Measurements from ENCODE around the gene TNFSF15.

TNFSF15 gene

DNA sequence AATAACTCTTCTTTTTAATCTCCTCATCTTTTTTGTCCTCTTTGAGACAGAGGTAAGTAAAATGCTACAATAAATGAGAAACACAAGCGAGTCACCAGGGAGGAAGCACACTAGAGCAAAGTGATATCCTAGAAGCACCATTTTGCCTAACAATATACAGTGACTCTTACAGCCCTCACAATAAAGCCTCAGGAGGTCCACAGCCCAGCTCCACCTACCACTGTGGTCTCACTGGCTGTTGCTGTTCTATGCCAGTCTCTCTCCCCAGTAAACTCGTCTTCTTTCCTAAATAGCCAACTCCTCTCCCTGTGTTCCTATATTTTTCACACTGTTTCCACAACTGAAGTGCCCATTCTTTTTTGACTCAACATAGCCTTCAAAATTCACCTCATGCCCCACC is 44.3 kb downstream of the TNFSF15 start:
- TF ChIP-seq, protein P1, sequence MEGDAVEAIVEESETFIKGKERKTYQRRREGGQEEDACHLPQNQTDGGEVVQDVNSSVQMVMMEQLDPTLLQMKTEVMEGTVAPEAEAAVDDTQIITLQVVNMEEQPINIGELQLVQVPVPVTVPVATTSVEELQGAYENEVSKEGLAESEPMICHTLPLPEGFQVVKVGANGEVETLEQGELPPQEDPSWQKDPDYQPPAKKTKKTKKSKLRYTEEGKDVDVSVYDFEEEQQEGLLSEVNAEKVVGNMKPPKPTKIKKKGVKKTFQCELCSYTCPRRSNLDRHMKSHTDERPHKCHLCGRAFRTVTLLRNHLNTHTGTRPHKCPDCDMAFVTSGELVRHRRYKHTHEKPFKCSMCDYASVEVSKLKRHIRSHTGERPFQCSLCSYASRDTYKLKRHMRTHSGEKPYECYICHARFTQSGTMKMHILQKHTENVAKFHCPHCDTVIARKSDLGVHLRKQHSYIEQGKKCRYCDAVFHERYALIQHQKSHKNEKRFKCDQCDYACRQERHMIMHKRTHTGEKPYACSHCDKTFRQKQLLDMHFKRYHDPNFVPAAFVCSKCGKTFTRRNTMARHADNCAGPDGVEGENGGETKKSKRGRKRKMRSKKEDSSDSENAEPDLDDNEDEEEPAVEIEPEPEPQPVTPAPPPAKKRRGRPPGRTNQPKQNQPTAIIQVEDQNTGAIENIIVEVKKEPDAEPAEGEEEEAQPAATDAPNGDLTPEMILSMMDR (IDR thresholded peaks at IDR 0.05; ENCODE audit: low read depth, low read length): no peak
- DNase-seq: no peak
- Histone ChIP-seq H3K27ac (no peak overlapping the region), H3K4me3 (ENCODE audit: low read depth, low read length) (no peak overlapping the region), H3K9me3 (ENCODE audit: severe bottlenecking) (no peaks in the 10 kb centered on the region), H3K36me3 (no peaks in the 10 kb centered on the region), H3K27me3 (ENCODE audit: insufficient read depth, low read depth, severe bottlenecking) (no peaks in the 10 kb centered on the region)

DNA sequence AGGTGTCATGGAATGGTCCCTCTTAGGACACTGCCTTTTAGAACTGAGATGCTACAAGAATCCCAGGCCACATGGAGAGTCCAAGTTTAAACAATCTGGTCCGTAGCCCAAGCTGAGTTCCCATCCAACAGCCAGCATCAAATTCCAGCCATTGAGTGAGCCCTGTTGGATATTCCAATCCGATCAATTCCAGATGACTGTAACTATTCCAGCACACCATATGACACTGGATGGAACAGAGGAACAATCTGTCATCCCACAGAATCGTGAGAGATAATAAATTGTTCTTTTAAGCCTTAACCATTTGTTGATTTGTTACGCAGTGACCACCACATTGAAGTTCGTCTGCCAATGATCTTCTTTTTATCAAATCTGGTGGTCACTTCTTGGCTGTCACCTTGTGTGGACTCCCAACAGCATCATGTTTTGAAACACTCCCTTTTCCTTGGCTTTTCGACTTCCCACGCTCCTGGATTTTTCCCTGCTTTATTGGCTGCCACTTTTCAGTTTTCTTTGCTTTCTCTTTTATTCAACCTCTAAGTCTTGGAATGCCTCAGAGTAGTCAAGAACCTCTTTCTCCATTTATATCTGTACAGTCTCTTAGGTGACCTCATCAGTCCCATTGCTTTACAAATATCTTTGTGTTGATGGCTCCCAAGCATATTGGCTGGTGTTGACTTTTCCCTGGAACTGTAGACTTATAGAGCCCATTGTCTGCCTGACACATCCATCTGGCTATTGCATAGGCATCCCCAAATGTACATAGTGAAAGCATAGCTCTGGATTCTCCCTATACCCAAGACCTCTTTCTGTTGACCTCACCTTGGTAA is 46.1 kb downstream of the TNFSF15 start:
- DNase-seq: no peak
- TF ChIP-seq, protein P1 (IDR thresholded peaks at IDR 0.05; ENCODE audit: low read depth, low read length): no peak
- Histone ChIP-seq H3K4me3 (ENCODE audit: low read depth, low read length) (no peak overlapping the region), H3K27me3 (ENCODE audit: insufficient read depth, low read depth, severe bottlenecking) (no peaks in the 10 kb centered on the region), H3K27ac (no peak overlapping the region), H3K36me3 (no peaks in the 10 kb centered on the region), H3K9me3 (ENCODE audit: severe bottlenecking) (no peaks in the 10 kb centered on the region)

DNA sequence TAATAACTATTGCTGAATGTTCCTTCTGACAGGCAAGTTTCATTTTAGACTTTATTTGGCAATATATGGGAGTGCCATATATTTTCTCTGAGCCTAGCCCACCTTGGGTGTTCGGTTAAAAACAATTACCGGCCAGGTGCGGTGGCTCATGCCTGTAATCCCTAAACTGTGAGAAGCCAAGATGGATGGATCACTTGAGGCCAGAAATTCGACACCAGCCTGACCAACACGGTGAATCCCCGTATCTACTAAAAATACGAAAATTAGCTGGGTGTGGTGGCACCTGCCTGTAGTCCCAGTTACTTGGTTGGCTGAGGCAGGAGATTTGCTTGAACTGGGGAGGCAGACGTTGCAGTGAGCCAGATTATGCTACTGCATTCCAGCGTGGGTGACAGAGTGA is 47.9 kb downstream of the TNFSF15 start:
- H3K27me3 ChIP-seq (ENCODE audit: insufficient read depth, low read depth, severe bottlenecking): no peaks in the 10 kb centered on the region
- TF ChIP-seq, protein P1 (IDR thresholded peaks at IDR 0.05; ENCODE audit: low read depth, low read length): no peak
- no peak overlapping the region for H3K27ac ChIP-seq
- H3K4me3 ChIP-seq (ENCODE audit: low read depth, low read length): no peak overlapping the region
- H3K9me3 ChIP-seq (ENCODE audit: severe bottlenecking): no peaks in the 10 kb centered on the region
- no peak for DNase-seq
- H3K36me3 ChIP-seq: no peaks in the 10 kb centered on the region

DNA sequence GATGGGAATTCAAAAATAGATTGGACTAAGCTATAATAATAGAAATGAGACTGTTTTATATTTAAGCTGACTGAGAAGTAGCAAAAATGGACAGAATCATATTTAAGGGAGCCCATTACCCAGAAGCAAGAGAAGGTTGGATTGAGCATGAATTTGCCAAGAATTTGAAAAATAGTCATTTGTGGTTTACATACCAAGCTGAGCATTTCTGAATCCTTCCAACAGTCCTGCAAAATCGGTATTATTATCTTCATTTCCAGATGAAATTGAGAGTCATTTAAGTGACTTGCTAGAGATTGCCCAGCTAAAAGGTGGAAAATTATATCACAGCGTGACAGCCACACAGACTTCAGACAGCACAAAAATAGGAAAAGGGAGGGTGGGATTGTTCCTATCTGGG is 48.4 kb downstream of the TNFSF15 start:
- no peaks in the 10 kb centered on the region for H3K9me3 ChIP-seq (ENCODE audit: severe bottlenecking)
- TF ChIP-seq, protein P1 (IDR thresholded peaks at IDR 0.05; ENCODE audit: low read depth, low read length): no peak
- H3K27ac ChIP-seq: no peak overlapping the region
- H3K27me3 ChIP-seq (ENCODE audit: insufficient read depth, low read depth, severe bottlenecking): no peaks in the 10 kb centered on the region
- no peak for DNase-seq
- no peak overlapping the region for H3K4me3 ChIP-seq (ENCODE audit: low read depth, low read length)
- H3K36me3 ChIP-seq: no peaks in the 10 kb centered on the region

DNA sequence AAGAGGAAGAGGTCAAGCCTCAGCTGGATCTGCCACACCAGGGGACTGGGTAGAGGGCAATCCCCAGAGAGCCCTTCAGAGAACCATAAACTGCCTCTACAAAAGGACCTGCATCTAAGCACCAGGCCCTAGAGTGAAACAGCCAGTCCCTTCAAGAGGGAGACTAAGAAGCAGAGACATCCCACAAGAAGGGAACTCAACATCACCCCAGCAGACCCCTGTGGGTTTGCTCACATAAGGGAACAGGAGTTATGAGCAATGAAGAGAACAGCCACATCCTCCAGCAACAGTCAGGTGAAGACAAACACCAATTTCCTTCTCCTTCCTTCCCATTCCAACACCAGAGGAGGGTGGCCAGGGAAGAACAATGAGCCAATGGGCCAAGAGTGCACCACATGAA is 48.9 kb downstream of the TNFSF15 start:
- H3K36me3 ChIP-seq: no peaks in the 10 kb centered on the region
- DNase-seq: no peak
- no peaks in the 10 kb centered on the region for H3K9me3 ChIP-seq (ENCODE audit: severe bottlenecking)

More for the DNA sequence above, 48.9 kb downstream of the TNFSF15 start:
- no peak overlapping the region for H3K27ac ChIP-seq
- no peak overlapping the region for H3K4me3 ChIP-seq (ENCODE audit: low read depth, low read length)
- H3K27me3 ChIP-seq (ENCODE audit: insufficient read depth, low read depth, severe bottlenecking): no peaks in the 10 kb centered on the region
- TF ChIP-seq, protein P1 (IDR thresholded peaks at IDR 0.05; ENCODE audit: low read depth, low read length): no peak

Measured in WERI-Rb-1 (cell line).